KOPT-K1 (cell line): ENCODE measurements around the gene GFY.

ENCODE experiments used
- H3K27ac ChIP-seq: fragments of 200-600 bp; sonication (generic); 2 replicates; pipeline ENCODE4 v1.5.1; 2016; ENCODE audit warnings: antibody characterized with exemption, mild to moderate bottlenecking, low read depth, low read length; ENCODE audit not compliant: poor library complexity, severe bottlenecking
- H3K36me3 ChIP-seq: fragments of 200-600 bp; sonication (generic); 2 replicates; pipeline ENCODE4 v1.5.1; 2017; ENCODE audit warnings: antibody characterized with exemption, mild to moderate bottlenecking, low read length, moderate library complexity; ENCODE audit not compliant: insufficient read depth
- H3K9me3 ChIP-seq: fragments of 200-600 bp; sonication (generic); 2 replicates; pipeline ENCODE4 v1.5.1; 2017; ENCODE audit warnings: antibody characterized with exemption, low read length, mild to moderate bottlenecking; ENCODE audit not compliant: insufficient read depth, poor library complexity, severe bottlenecking

The GFY gene

DNA sequence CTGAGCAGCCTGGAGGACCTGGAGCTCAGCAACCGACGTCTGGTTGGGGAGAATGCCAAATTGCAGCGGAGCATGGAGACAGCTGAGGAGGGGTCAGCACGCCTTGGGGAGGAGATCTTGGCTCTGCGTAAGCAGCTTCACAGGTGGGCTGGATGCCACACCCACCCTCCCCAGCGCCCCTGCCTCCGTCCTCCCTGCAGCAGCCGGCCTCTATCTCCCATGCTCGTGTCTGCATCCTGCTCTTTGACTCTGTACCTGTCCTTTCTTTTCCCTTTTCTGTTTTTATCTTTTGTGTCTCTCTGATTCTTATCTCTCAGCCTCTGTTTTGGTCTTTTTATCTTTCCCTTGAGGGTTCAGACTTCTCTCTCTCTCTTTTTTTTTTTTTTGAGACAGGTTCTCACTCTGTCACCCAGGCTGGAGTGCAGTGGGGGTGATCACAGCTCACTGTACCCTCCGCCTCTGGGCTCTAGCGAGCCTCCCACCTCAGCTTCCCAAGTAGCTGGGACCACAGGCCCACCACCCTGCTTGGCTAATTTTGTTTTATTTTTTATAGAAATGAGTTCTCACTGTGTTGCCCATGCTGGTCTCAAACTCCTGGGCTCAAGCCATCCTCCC lies 27.1 kb upstream of the GFY start:
- H3K27ac ChIP-seq, result no peak overlapping the region
- no peaks in the 10 kb centered on the region for H3K9me3 ChIP-seq
- no peaks in the 10 kb centered on the region for H3K36me3 ChIP-seq

GRCh38 chr19:49398931-49399330 lies 26.3 kb upstream of the GFY start:
- no peaks in the 10 kb centered on the region for H3K9me3 ChIP-seq
- no peaks in the 10 kb centered on the region for H3K36me3 ChIP-seq
- no peak overlapping the region for H3K27ac ChIP-seq

GRCh38 chr19:49400029-49400428 lies 25.2 kb upstream of the GFY start:
- Histone ChIP-seq H3K9me3 (no peaks in the 10 kb centered on the region), H3K27ac (no peak overlapping the region), H3K36me3 (no peaks in the 10 kb centered on the region)

DNA sequence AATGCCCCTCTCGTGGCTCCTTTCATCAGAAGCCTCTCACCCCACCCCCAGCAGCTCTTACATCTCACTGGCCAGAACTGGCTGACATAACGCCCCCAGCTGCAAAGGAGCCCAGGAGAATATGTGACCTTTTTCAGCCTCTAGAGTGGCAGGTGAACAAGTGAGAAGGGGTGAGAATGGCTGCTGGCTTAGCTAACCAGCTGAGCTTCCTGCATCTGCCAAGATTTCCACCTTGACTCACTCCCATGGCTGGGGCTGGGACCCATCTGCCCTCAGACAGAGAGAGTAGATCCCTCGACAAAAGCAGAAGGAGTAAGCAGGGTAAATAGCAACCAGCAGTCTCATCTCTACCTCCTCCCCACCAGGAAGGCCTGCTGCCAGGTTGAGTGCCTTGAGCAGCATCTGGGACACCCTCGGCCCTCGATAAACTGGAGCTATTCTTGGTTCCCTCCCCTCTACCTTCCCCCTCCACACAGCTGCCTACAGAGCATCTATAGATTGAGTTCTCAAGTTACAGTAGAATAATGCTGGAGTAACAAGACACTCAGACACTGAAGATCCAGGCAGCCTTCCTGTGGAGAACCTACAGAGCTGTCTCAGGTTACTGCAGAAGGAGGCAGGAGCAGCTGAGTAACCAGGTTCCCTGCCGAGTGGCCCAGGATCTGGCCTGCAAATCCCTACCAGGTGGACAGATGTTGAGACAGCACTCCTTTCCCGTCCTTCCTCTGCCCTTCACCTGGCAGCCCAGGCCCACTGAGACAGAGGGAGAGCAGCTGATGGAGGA lies 21.6 kb upstream of the GFY start:
- Histone ChIP-seq H3K27ac (no peak overlapping the region), H3K36me3 (no peaks in the 10 kb centered on the region), H3K9me3 (no peaks in the 10 kb centered on the region)

- Histone ChIP-seq H3K9me3 (no peaks in the 10 kb centered on the region), H3K36me3 (no peaks in the 10 kb centered on the region), H3K27ac (no peak overlapping the region)
Observed at GRCh38 chr19:49407079-49407478, 18.1 kb upstream of the GFY start.

DNA sequence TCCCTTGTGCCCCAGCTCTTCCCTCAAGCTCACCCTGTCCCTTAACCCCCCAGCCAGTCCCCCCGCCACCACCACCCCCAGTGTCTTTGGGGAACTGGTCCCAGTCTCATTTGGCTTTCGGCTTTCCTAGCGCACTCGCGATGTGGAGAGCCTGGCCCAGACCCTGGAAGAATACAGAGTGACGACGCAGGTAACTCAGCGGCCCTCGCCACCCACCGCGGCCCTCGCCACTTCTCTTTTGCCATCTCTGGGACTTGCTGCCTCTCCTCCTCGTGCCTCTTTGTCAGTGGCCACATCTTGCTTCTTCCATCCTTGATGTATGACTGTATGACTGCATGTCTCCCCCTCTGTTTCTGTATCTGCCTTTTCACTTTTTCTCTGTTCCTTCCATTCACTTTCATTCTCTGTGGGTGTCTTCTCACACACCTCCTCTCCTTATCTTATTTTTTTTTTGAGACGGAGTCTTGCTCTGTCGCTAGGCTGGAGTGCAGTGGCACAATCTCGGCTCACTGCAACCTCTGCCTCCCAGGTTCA lies 17.6 kb upstream of the GFY start:
- Histone ChIP-seq H3K36me3 (no peaks in the 10 kb centered on the region), H3K27ac (no peak overlapping the region), H3K9me3 (no peaks in the 10 kb centered on the region)

- H3K36me3 ChIP-seq, result no peaks in the 10 kb centered on the region
- peak overlapping the region; percentile 58 for H3K27ac ChIP-seq
- H3K9me3 ChIP-seq, result no peaks in the 10 kb centered on the region
Observed at GRCh38 chr19:49408816-49409440, 16.3 kb upstream of the GFY start.

DNA sequence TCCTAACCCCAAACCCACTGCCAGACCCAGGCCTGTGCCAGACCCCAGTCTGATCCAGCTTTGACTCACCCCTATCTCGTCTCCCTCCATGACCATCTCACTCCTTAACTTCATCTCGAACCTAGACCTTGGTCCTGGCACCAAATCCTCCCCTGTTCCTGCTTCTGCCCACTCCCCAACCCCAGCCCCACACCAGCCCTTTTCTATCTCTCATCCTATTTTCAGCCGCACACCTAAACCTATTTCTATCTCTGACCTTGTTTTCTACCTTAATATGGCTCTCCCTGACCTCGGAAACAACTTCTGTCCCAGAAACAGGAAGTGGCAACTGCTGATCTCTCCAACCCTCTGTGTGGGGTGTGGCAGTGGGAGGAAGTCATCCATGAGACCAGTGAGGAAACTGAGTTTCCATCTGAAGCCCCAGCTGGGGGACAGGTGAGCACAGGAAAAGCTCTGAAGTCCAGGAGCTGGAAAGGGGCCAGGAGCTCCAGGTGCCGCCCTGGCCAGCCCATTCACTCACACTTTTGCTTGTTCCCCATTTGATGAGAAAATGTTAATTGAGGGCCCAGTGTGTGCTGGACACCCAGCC lies 15.7 kb upstream of the GFY start:
- H3K9me3 ChIP-seq, result no peaks in the 10 kb centered on the region
- H3K27ac ChIP-seq, result peak overlapping the region; percentile 58
- no peaks in the 10 kb centered on the region for H3K36me3 ChIP-seq

- H3K36me3 ChIP-seq, result no peaks in the 10 kb centered on the region
- no peaks in the 10 kb centered on the region for H3K9me3 ChIP-seq
- H3K27ac ChIP-seq, result no peak overlapping the region
Observed at GRCh38 chr19:49411681-49412326, 13.4 kb upstream of the GFY start.

DNA sequence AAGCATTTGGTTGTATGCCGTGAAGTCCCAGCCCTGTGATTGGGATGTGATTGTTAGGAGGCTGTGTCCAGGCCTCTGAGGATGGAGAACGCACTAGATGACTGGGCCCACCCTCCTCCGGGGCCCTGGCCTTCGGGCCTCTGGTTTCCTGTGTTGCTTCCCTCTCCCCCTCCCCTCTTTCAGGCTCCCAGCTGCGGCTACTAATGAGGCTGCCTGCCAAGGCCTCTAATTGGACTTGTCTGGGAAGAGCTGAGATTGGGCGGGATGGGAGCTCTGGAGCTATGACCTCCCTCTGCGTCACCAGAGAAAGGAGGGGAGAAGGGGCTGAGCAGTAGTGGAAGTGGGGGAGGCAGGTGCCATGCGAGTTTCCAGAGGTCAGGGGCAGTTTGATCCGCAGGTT lies 11.8 kb upstream of the GFY start:
- Histone ChIP-seq H3K9me3 (no peaks in the 10 kb centered on the region), H3K36me3 (no peaks in the 10 kb centered on the region), H3K27ac (no peak overlapping the region)

GRCh38 chr19:49414256-49414655 lies 10.9 kb upstream of the GFY start:
- H3K27ac ChIP-seq, result no peak overlapping the region
- H3K9me3 ChIP-seq, result no peaks in the 10 kb centered on the region
- no peaks in the 10 kb centered on the region for H3K36me3 ChIP-seq

- no peaks in the 10 kb centered on the region for H3K36me3 ChIP-seq
- H3K9me3 ChIP-seq, result no peaks in the 10 kb centered on the region
- H3K27ac ChIP-seq, result no peak overlapping the region
Observed at GRCh38 chr19:49415102-49415809, 9.9 kb upstream of the GFY start.

- Histone ChIP-seq H3K36me3 (no peaks in the 10 kb centered on the region), H3K9me3 (no peaks in the 10 kb centered on the region), H3K27ac (no peak overlapping the region)
Observed at GRCh38 chr19:49415810-49416200, 9.4 kb upstream of the GFY start.

GRCh38 chr19:49417088-49417487 lies 8.1 kb upstream of the GFY start:
- no peaks in the 10 kb centered on the region for H3K36me3 ChIP-seq
- H3K27ac ChIP-seq, result no peak overlapping the region
- H3K9me3 ChIP-seq, result no peaks in the 10 kb centered on the region
